OCI-LY7 (cell line): Measurements from ENCODE around the gene GALNT1. TPM values are rescaled to one million over a fixed set of nuclear protein-coding genes. Genes with fewer than 3 reads are reported as not detected.

Experiments
- BruUV-seq: library from RNA; stranded (reverse); fragments of 400-500 nt; replicated peaks from 2 replicates; lab custom pipeline; 2021; lab: Mats Ljungman, UMichigan
- CTCF ChIA-PET: fragments of 300-600 bp; sonication (Branson Sonifier 250); formaldehyde crosslinking; loops from one replicate; lab custom pipeline; 2022; ENCODE audit warnings: antibody characterized with exemption; ENCODE audit not compliant: unreplicated experiment; lab: Charles Lee
- POLR2A ChIA-PET: fragments of 300-600 bp; sonication (Branson Sonifier 250); formaldehyde crosslinking; loops from one replicate; lab custom pipeline; 2022; ENCODE audit warnings: antibody characterized with exemption; lab: Charles Lee
- DNase-seq: peaks from one replicate; pipeline ENCODE4 v3.0.0-alpha.2; 2015; ENCODE audit warnings: low spot score
- H2AFZ ChIP-seq: fragments of 200-600 bp; sonication (generic), shearing (Covaris generic); 2 replicates; pipeline ENCODE4 v1.6.1; 2014; ENCODE audit warnings: mild to moderate bottlenecking, antibody characterized with exemption, low read length, moderate library complexity
- H3K27ac ChIP-seq: fragments of 200-600 bp; sonication (generic); 2 replicates; pipeline ENCODE4 v1.5.1; 2014; ENCODE audit warnings: mixed run types, low read depth, mild to moderate bottlenecking, moderate library complexity, low read length, inconsistent platforms; ENCODE audit not compliant: poor library complexity, severe bottlenecking
- H3K36me3 ChIP-seq: fragments of 200-600 bp; sonication (generic); 2 replicates; pipeline ENCODE4 v1.6.1; 2014; ENCODE audit warnings: mild to moderate bottlenecking, antibody characterized with exemption, low read length, moderate library complexity, mixed read lengths; ENCODE audit not compliant: insufficient read depth
- H3K4me1 ChIP-seq: fragments of 200-600 bp; sonication (generic); 2 replicates; pipeline ENCODE4 v1.5.1; 2014; ENCODE audit warnings: mild to moderate bottlenecking, low read length; ENCODE audit not compliant: insufficient read depth, poor library complexity, severe bottlenecking
- H3K4me2 ChIP-seq: fragments of 200-600 bp; sonication (generic); 2 replicates; pipeline ENCODE4 v1.6.1; 2014; ENCODE audit warnings: mild to moderate bottlenecking, low read length
- H3K4me3 ChIP-seq: fragments of 200-600 bp; sonication (generic); 2 replicates; pipeline ENCODE4 v1.5.1; 2014; ENCODE audit warnings: mild to moderate bottlenecking, low read depth, low read length; ENCODE audit not compliant: poor library complexity, severe bottlenecking
- H3K79me2 ChIP-seq: fragments of 200-600 bp; sonication (generic); 2 replicates; pipeline ENCODE4 v1.6.1; 2016; ENCODE audit warnings: low read depth, mild to moderate bottlenecking, low read length, moderate library complexity, mixed read lengths; ENCODE audit not compliant: insufficient read depth
- H3K9me2 ChIP-seq: fragments of 200-600 bp; sonication (generic); 2 replicates; pipeline ENCODE4 v1.6.1; 2016; ENCODE audit warnings: mild to moderate bottlenecking, low read length, mixed read lengths; ENCODE audit not compliant: insufficient read depth
- H3K9me3 ChIP-seq: fragments of 200-600 bp; sonication (generic); 2 replicates; pipeline ENCODE4 v1.6.1; 2014; ENCODE audit warnings: mild to moderate bottlenecking, mixed run types, low read length, mixed read lengths
- H4K20me1 ChIP-seq: fragments of 200-600 bp; sonication (generic); 2 replicates; pipeline ENCODE4 v1.6.1; 2014; ENCODE audit warnings: mild to moderate bottlenecking, antibody characterized with exemption, low read length, moderate library complexity, mixed read lengths; ENCODE audit not compliant: insufficient read depth
- EZH2phosphoT487 ChIP-seq: fragments of 200-600 bp; sonication (generic); IDR thresholded peaks from 2 replicates; pipeline ENCODE4 v1.6.1; 2018; ENCODE audit warnings: low read depth, borderline replicate concordance, mild to moderate bottlenecking, mixed run types, antibody characterized with exemption, low read length, moderate library complexity, mixed read lengths
- intact Hi-C: fragments of 100-400 bp; cut with micrococcal nuclease; formaldehyde crosslinking; loops from one replicate; pipeline ENCODE4 v1.10.0; 2022; ENCODE audit not compliant: unreplicated experiment
- total RNA-seq, 2 experiments: library from RNA; depleted of rRNA in 1 of 2; stranded (reverse); fragments of >200 nt in 1 of 2; shearing (Covaris generic) in 1 of 2; gene quantifications; 2 replicates each; pipeline ENCODE4 v1.2.3, GENCODE V29; 2014 to 2022
- TF ChIP-seq, protein P1 (sequence below): fragments of 200-600 bp; sonication (generic); conservative IDR thresholded peaks from 2 replicates; pipeline ENCODE4 v1.5.1; 2014; ENCODE audit warnings: mild to moderate bottlenecking, antibody characterized with exemption, low read length, moderate library complexity, mixed read lengths

The GALNT1 gene
- total RNA-seq, 2 experiments from 2014 or later: 22.0 to 37.2 TPM

DNA sequence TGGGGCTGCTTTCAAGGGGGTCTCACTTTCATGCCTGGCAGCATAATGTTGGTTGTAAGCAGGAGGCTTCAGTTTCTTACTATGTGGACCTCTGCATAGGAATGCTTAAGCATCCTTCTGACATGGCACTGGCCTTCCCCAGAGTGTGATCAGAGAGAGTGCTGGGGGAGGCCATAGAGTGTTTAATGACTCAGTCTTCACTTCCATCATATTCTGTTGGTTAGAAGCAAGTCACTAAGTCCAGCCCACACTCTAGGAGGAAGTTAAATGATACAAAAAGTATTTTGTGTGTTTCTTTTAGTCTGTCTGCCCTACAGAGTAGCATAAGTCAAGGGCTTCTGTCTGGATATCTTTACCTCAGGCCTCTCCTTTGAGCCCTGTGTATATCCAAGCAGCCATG lies 64.9 kb downstream of the GALNT1 start:
- no TSS peak for BruUV-seq
- POLR2A ChIA-PET: no interaction called here
- Histone ChIP-seq H3K4me3 (no peak overlapping the region), H3K9me2 (no peaks in the 10 kb centered on the region), H2AFZ (no peak overlapping the region), H3K36me3 (no peaks in the 10 kb centered on the region), H4K20me1 (no peaks in the 10 kb centered on the region), H3K9me3 (no peaks in the 10 kb centered on the region), H3K4me2 (no peak overlapping the region), H3K4me1 (no peaks in the 10 kb centered on the region), H3K79me2 (no peaks in the 10 kb centered on the region), H3K27ac (no peak overlapping the region)
- intact Hi-C loops: no loop called here
- DNase-seq: no peak
- TF ChIP-seq, protein P1, sequence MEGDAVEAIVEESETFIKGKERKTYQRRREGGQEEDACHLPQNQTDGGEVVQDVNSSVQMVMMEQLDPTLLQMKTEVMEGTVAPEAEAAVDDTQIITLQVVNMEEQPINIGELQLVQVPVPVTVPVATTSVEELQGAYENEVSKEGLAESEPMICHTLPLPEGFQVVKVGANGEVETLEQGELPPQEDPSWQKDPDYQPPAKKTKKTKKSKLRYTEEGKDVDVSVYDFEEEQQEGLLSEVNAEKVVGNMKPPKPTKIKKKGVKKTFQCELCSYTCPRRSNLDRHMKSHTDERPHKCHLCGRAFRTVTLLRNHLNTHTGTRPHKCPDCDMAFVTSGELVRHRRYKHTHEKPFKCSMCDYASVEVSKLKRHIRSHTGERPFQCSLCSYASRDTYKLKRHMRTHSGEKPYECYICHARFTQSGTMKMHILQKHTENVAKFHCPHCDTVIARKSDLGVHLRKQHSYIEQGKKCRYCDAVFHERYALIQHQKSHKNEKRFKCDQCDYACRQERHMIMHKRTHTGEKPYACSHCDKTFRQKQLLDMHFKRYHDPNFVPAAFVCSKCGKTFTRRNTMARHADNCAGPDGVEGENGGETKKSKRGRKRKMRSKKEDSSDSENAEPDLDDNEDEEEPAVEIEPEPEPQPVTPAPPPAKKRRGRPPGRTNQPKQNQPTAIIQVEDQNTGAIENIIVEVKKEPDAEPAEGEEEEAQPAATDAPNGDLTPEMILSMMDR: no peak
- TF ChIP-seq EZH2phosphoT487: no peak
- CTCF ChIA-PET: no interaction called here

DNA sequence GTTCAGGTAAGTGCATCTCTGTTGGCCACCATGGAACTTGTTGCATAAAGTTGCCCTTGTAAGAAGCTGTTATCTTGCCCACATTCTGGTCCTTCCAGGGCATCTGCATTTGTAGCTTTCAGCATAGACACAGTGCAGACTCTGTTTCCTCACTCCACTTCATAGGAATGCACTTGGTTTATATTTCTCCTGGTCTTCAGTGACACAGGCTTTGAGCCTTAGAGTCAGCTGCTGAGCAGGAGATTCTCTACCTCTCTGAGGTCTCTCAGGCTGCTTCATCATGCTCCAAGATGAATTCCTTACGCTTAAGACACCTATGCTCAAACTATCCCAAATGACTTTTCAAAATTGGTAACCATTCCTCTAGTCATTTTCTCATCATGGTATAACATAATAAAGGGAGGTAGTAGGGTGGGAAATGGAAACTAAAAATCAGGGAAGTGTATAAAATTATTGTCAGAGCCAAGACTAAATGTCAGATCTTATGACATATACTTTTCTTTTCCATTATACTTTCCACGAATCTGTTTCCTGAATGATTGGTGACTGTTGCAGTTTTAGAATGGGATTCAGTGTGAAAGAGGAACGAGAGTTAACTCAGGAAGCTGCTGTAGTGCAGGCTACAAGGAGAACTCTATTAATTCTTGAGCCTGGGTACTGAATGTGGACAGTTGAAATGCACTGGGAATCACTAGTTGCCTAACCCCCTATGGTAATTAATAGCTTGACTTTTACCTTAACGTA lies 72.0 kb downstream of the GALNT1 start:
- CTCF ChIA-PET: no interaction called here
- POLR2A ChIA-PET: interaction anchor here (0.5 kb wide), 1 partner anchor 71 kb away, joined by 7 read pairs; no protein-coding TSS in a partner anchor
- Histone ChIP-seq H3K4me2 (no peak overlapping the region), H3K4me3 (no peak overlapping the region), H3K36me3 (no peaks in the 10 kb centered on the region), H3K9me2 (no peaks in the 10 kb centered on the region), H3K4me1 (no peaks in the 10 kb centered on the region), H2AFZ (no peak overlapping the region), H4K20me1 (no peaks in the 10 kb centered on the region), H3K27ac (no peak overlapping the region), H3K9me3 (no peaks in the 10 kb centered on the region), H3K79me2 (no peaks in the 10 kb centered on the region)
- intact Hi-C loops: no loop called here
- no peak for DNase-seq
- TF ChIP-seq, protein P1: no peak
- no peak for TF ChIP-seq EZH2phosphoT487
- BruUV-seq: no TSS peak

DNA sequence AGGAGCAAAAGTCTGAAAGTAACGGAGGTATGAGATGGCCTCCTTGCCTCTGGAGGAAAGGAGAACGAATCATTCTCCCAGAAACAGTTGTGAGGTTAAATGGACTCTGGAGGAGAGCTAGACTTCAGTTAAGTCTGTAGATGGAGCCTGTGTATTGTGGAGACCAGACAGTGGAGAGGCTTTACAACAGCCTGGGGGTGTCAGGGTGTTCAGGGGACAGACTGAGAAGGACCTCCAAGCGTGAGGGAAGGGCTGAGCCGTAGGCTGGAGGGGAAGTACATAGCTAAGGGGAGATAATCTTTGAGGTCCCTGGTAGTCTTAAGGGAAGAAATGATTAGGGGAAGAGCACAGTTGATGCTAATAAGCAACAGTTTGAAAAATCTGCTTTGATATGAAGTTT lies 76.6 kb downstream of the GALNT1 start:
- Histone ChIP-seq H3K4me1 (peaks cover 12% of the 10 kb centered on the region), H3K9me2 (no peaks in the 10 kb centered on the region), H3K4me3 (no peak overlapping the region), H3K9me3 (no peaks in the 10 kb centered on the region), H2AFZ (no peak overlapping the region), H3K36me3 (no peaks in the 10 kb centered on the region), H3K27ac (no peak overlapping the region), H4K20me1 (no peaks in the 10 kb centered on the region), H3K4me2 (no peak overlapping the region), H3K79me2 (no peaks in the 10 kb centered on the region)
- intact Hi-C loops: no loop called here
- ChIA-PET POLR2A (no interaction called here), CTCF (no interaction called here)
- DNase-seq: no peak
- BruUV-seq: no TSS peak
- TF ChIP-seq EZH2phosphoT487: no peak
- TF ChIP-seq, protein P1: no peak
